Endodermal cell (in vitro differentiated cells): ENCODE data around the gene JAZF1. TPM values are rescaled to one million over a fixed set of nuclear protein-coding genes. Genes with fewer than 3 reads are reported as not detected.
A peak's percentile ranks its signal among the peaks of the same experiment; 100 is the strongest.

Experiments
- DNase-seq: peaks from one replicate; pipeline ENCODE4 v3.0.0-alpha.2; 2017
- H3K27ac ChIP-seq: 2 replicates; pipeline ENCODE4 v1.5.1; 2013; ENCODE audit warnings: mild to moderate bottlenecking, low read depth, low read length, moderate library complexity
- H3K27me3 ChIP-seq: 2 replicates; pipeline ENCODE4 v1.6.1; 2013; ENCODE audit warnings: mild to moderate bottlenecking, low read length, moderate library complexity; ENCODE audit not compliant: insufficient read depth, control insufficient read depth, poor library complexity, severe bottlenecking
- H3K36me3 ChIP-seq: 2 replicates; pipeline ENCODE4 v1.7.0; 2013; ENCODE audit warnings: mild to moderate bottlenecking, low read length, moderate library complexity; ENCODE audit not compliant: control insufficient read depth, insufficient read depth
- H3K4me1 ChIP-seq: one replicate; pipeline ENCODE4 v1.7.0; 2013; ENCODE audit warnings: low read length; ENCODE audit not compliant: control insufficient read depth, insufficient read depth
- H3K4me3 ChIP-seq: 2 replicates; pipeline ENCODE4 v1.5.1; 2013; ENCODE audit warnings: mild to moderate bottlenecking, low read length, moderate library complexity
- H3K9ac ChIP-seq: 2 replicates; pipeline ENCODE4 v1.6.1; 2013; ENCODE audit warnings: mild to moderate bottlenecking, low read length, moderate library complexity; ENCODE audit not compliant: poor library complexity, severe bottlenecking; ENCODE audit errors: extremely low read depth
- H3K9me3 ChIP-seq: 2 replicates; pipeline ENCODE4 v1.6.1; 2013; ENCODE audit warnings: mild to moderate bottlenecking, low read length, moderate library complexity; ENCODE audit not compliant: control insufficient read depth
- H3K27ac Mint-ChIP-seq: 2 replicates; pipeline ENCODE4 v1.8.0; 2020; ENCODE audit warnings: mixed read lengths
- H3K27me3 Mint-ChIP-seq: 2 replicates; pipeline ENCODE4 v1.8.0; 2021; ENCODE audit warnings: mild to moderate bottlenecking, mixed read lengths; ENCODE audit not compliant: insufficient read depth
- H3K36me3 Mint-ChIP-seq: 2 replicates; pipeline ENCODE4 v1.8.0; 2020; ENCODE audit warnings: low read depth, mixed read lengths
- H3K4me1 Mint-ChIP-seq: 2 replicates; pipeline ENCODE4 v1.8.0; 2020; ENCODE audit warnings: mixed read lengths
- H3K4me3 Mint-ChIP-seq: 2 replicates; pipeline ENCODE4 v1.8.0; 2020; ENCODE audit warnings: mild to moderate bottlenecking, moderate library complexity, mixed read lengths
- H3K9me3 Mint-ChIP-seq: 2 replicates; pipeline ENCODE4 v1.8.0; 2020; ENCODE audit warnings: mild to moderate bottlenecking, mixed read lengths
- WGBS, 2 experiments: methylation state at CpG; one replicate each; pipeline versions ENCODE4 v1.1.5 to v1.1.7; 2013; ENCODE audit warnings: missing lambda C conversion rate in 2 of 2, mixed read lengths in 1 of 2; ENCODE audit not compliant: insufficient coverage in 1 of 2, insufficient read length in 1 of 2; 5-methylcytosine and 5-hydroxymethylcytosine counted together
- total RNA-seq, 2 donors: library from RNA; stranded (reverse); fragmentation: NEBNext Ultra II Directional in 1 of 2; extraction: Animal tissue kit (Norgen Biotek cat#: 25700) in 1 of 2; gene quantifications; 2 replicates in 1 of 2; 3 replicates in 1 of 2; pipeline ENCODE4 v1.2.1, GENCODE V29; 2021
- TF ChIP-seq, protein P1 (sequence below): fragments of 200-600 bp; sonication (generic); conservative IDR thresholded peaks from 2 replicates; pipeline ENCODE4 v1.5.0; 2021; ENCODE audit warnings: antibody characterized with exemption, mild to moderate bottlenecking

JAZF1 gene
- total RNA-seq, 2 donors from 2014 or later = 18.3 to 33.6 TPM

DNA sequence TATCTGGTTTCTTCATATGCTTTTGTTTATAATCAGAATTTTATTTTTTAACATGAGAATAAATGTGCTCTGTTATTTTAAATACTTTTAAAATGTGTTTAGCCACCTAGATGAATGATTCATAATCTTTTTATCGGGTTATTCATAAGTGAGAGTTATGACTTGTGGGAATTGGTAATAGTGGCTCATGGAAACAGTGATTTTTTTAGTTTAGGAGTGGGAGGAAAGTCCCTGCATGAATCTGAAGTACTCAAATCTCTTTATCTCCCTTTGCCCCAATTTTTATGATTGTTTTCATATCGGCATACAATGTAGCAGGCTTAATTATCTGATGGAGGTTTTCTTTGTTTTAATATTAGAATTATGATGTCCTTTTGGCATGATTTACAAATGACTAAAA is 397.7 kb downstream of the JAZF1 start:
- Histone ChIP-seq H3K4me1 (no peaks in the 10 kb centered on the region), H3K27ac (no peak overlapping the region), H3K36me3 (peaks cover 31% of the 10 kb centered on the region), H3K27me3 (no peaks in the 10 kb centered on the region), H3K4me3 (no peak overlapping the region), H3K9ac (no peak overlapping the region), H3K9me3 (no peaks in the 10 kb centered on the region)
- no peaks in the 10 kb centered on the region for H3K9me3 Mint-ChIP-seq
- no peak overlapping the region for H3K4me3 Mint-ChIP-seq
- no peak for DNase-seq
- 98 to 100% methylated on average over 1 to 2 of the region's 2 CpGs for WGBS, 2 experiments
- TF ChIP-seq, protein P1, sequence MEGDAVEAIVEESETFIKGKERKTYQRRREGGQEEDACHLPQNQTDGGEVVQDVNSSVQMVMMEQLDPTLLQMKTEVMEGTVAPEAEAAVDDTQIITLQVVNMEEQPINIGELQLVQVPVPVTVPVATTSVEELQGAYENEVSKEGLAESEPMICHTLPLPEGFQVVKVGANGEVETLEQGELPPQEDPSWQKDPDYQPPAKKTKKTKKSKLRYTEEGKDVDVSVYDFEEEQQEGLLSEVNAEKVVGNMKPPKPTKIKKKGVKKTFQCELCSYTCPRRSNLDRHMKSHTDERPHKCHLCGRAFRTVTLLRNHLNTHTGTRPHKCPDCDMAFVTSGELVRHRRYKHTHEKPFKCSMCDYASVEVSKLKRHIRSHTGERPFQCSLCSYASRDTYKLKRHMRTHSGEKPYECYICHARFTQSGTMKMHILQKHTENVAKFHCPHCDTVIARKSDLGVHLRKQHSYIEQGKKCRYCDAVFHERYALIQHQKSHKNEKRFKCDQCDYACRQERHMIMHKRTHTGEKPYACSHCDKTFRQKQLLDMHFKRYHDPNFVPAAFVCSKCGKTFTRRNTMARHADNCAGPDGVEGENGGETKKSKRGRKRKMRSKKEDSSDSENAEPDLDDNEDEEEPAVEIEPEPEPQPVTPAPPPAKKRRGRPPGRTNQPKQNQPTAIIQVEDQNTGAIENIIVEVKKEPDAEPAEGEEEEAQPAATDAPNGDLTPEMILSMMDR = no peak
- H3K27ac Mint-ChIP-seq = peak overlapping the region; percentile 44
- H3K4me1 Mint-ChIP-seq = no peaks in the 10 kb centered on the region
- peaks cover 21% of the 10 kb centered on the region for H3K36me3 Mint-ChIP-seq
- no peaks in the 10 kb centered on the region for H3K27me3 Mint-ChIP-seq

DNA sequence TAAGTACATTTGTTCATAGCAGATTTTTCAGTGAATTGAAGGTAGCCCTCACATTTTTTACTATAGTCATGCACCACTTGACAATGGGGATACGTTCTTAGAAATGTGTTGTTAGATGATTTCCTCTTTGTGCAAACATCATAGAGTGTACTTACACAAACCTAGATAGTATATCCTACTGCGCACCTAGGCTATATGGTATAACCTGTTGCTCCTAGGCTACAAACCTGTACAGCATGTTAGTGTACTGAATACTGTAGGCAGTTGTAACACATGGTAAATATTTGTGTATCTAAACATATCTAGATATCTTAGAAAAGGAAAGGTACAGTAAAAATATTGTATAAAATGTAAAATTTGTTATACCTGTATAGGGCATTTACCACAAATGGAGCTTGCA is 399.4 kb downstream of the JAZF1 start:
- no peaks in the 10 kb centered on the region for H3K4me1 ChIP-seq
- no peak overlapping the region for H3K4me3 Mint-ChIP-seq
- H3K9me3 Mint-ChIP-seq = no peaks in the 10 kb centered on the region
- peaks cover 9% of the 10 kb centered on the region for H3K4me1 Mint-ChIP-seq
- H3K27me3 ChIP-seq = no peaks in the 10 kb centered on the region
- 60 to 100% methylated on average over 1 to 2 of the region's 2 CpGs for WGBS, 2 experiments
- peaks cover 15% of the 10 kb centered on the region for H3K36me3 ChIP-seq
- no peak overlapping the region for H3K27ac ChIP-seq
- H3K9me3 ChIP-seq = no peaks in the 10 kb centered on the region
- no peaks in the 10 kb centered on the region for H3K27me3 Mint-ChIP-seq
- peaks cover 10% of the 10 kb centered on the region for H3K36me3 Mint-ChIP-seq
- H3K9ac ChIP-seq = no peak overlapping the region
- DNase-seq = no peak
- H3K27ac Mint-ChIP-seq = no peak overlapping the region
- no peak overlapping the region for H3K4me3 ChIP-seq
- TF ChIP-seq, protein P1 = no peak

Other genes with a start within 250 kb of the JAZF1 start
- gene CREB5, start 231.7 kb upstream of the JAZF1 start, total RNA-seq = 1 to 10 TPM in 1 of 2 donors, under 1 TPM in 1; 0.53 to 2.6 TPM